A549 (cell line): ENCODE data around the gene TWIST2. TPM values are rescaled to one million over a fixed set of nuclear protein-coding genes. Genes with fewer than 3 reads are reported as not detected.

Source experiments
- ATAC-seq, 2 experiments: fragments of 200-7000 bp in 1 of 2; fragments of >200 bp in 1 of 2; cut with Nextera tagmentation in 1 of 2; cut with Tn5 transposase in 1 of 2; 3 replicates each; pipeline versions ENCODE4 v1.8.0 to v1.9.1; 2018 to 2020; ENCODE audit warnings: mild to moderate bottlenecking in 1 of 2, moderate library complexity in 1 of 2
- CTCF ChIA-PET: fragments of 300-600 bp; sonication (Branson Sonifier 250); formaldehyde crosslinking; extraction: SDS; loops from one replicate; lab custom pipeline; 2021; ENCODE audit warnings: antibody characterized with exemption, inconsistent platforms; lab: Yijun Ruan, JAX
- POLR2A ChIA-PET: fragments of 350-600 bp; formaldehyde crosslinking; extraction: SDS; loops from one replicate; lab custom pipeline; 2021; ENCODE audit warnings: antibody characterized with exemption, inconsistent platforms; lab: Yijun Ruan, JAX
- DNase-seq, 2 experiments: peaks; one replicate each; pipeline versions ENCODE4 v3.0.0 to v3.0.0-alpha.2; 2011 to 2016; ENCODE audit warnings: low read depth in 1 of 2, low spot score in 1 of 2
- FAIRE-seq: peaks from 2 replicates; lab custom pipeline; 2011; peaks lifted over from hg19 to GRCh38; lab: Jason Lieb, UNC
- H3K27ac ChIP-seq, 2 experiments: fragments of >200 bp; sonication (Bioruptor Twin); formaldehyde crosslinking; 3 replicates each; pipeline ENCODE4 v1.5.1; 2016 to 2017
- H3K4me1 ChIP-seq: fragments of >200 bp; sonication (Bioruptor Twin); formaldehyde crosslinking; 3 replicates; pipeline ENCODE4 v1.6.1; 2016
- H3K4me2 ChIP-seq: fragments of >200 bp; sonication (Bioruptor Twin); formaldehyde crosslinking; 3 replicates; pipeline ENCODE4 v1.6.1; 2016
- H3K4me3 ChIP-seq: fragments of >200 bp; sonication (Bioruptor Twin); formaldehyde crosslinking; 3 replicates; pipeline ENCODE4 v1.5.1; 2016
- H3K9me3 ChIP-seq: fragments of >200 bp; sonication (Bioruptor Twin); formaldehyde crosslinking; 3 replicates; pipeline ENCODE4 v1.6.1; 2016
- ATOH8 ChIP-seq: fragments of 250-450 bp; sonication (Bioruptor Pico); IDR thresholded peaks from 2 replicates; pipeline ENCODE4 v1.5.0; 2020; ENCODE audit warnings: low read depth, mild to moderate bottlenecking, moderate library complexity
- BCL3 ChIP-seq: fragments of >200 bp; sonication (Bioruptor Twin); formaldehyde crosslinking; IDR thresholded peaks from 3 replicates; pipeline ENCODE4 v1.6.1; 2016
- BHLHE40 ChIP-seq: IDR thresholded peaks from 2 replicates; pipeline ENCODE4 v1.6.1; 2012; ENCODE audit warnings: low read depth, low read length, inconsistent platforms
- CBX8 ChIP-seq: fragments of 200-600 bp; sonication (generic); IDR thresholded peaks from 2 replicates; pipeline ENCODE4 v1.6.1; 2016
- CEBPB ChIP-seq, 2 experiments: fragments of >200 bp in 1 of 2; sonication (Bioruptor Twin) in 1 of 2; formaldehyde crosslinking in 1 of 2; IDR thresholded peaks; 2 replicates each; pipeline ENCODE4 v1.6.1; 2012 to 2016
- CHD2 ChIP-seq: fragments of 150-350 bp; IDR thresholded peaks from 2 replicates; pipeline ENCODE4 v1.6.1; 2014; ENCODE audit warnings: low read length; ENCODE audit not compliant: partially characterized antibody
- CHD4 ChIP-seq: fragments of 200-600 bp; sonication (generic); IDR thresholded peaks from 2 replicates; pipeline ENCODE4 v1.6.1; 2016; ENCODE audit warnings: antibody characterized with exemption, mild to moderate bottlenecking, borderline replicate concordance
- CTCF ChIP-seq: fragments of >200 bp; sonication (Bioruptor Twin); formaldehyde crosslinking; IDR thresholded peaks from 3 replicates; pipeline ENCODE4 v1.5.1; 2016
- ESRRA ChIP-seq: fragments of 150-350 bp; IDR thresholded peaks from 2 replicates; pipeline ENCODE4 v1.6.1; 2014; ENCODE audit warnings: mild to moderate bottlenecking, low read length, borderline replicate concordance
- FOSB ChIP-seq: fragments of 250-450 bp; sonication (Bioruptor Pico); IDR thresholded peaks from 2 replicates; pipeline ENCODE4 v1.5.0; 2020; ENCODE audit warnings: mild to moderate bottlenecking, moderate library complexity
- GATA3 ChIP-seq: IDR thresholded peaks from 2 replicates; pipeline ENCODE4 v1.6.1; 2012; ENCODE audit warnings: borderline replicate concordance
- HEYL ChIP-seq: fragments of 250-450 bp; sonication (Bioruptor Pico); IDR thresholded peaks from 2 replicates; pipeline ENCODE4 v1.8.0; 2021; ENCODE audit warnings: mild to moderate bottlenecking, moderate library complexity
- HOXB13 ChIP-seq: fragments of 250-450 bp; sonication (Bioruptor Pico); IDR thresholded peaks from 2 replicates; pipeline ENCODE4 v1.5.0; 2020; ENCODE audit warnings: low read depth, mild to moderate bottlenecking, moderate library complexity
- JUNB ChIP-seq: fragments of >200 bp; sonication (Bioruptor Twin); formaldehyde crosslinking; IDR thresholded peaks from 2 replicates; pipeline ENCODE4 v1.6.1; 2016
- KDM5A ChIP-seq: fragments of 200-600 bp; sonication (generic); IDR thresholded peaks from 2 replicates; pipeline ENCODE4 v1.6.1; 2016; ENCODE audit warnings: antibody characterized with exemption, mild to moderate bottlenecking
- NPAS2 ChIP-seq: fragments of 250-450 bp; sonication (Bioruptor Pico); IDR thresholded peaks from 2 replicates; pipeline ENCODE4 v1.8.0; 2022; ENCODE audit warnings: mild to moderate bottlenecking, moderate library complexity, borderline replicate concordance
- POLR2AphosphoS2 ChIP-seq: conservative IDR thresholded peaks from 2 replicates; pipeline ENCODE4 v1.6.1; 2012; ENCODE audit warnings: low read length, improper control_type of control experiment, inconsistent platforms
- RAD21 ChIP-seq, 2 experiments: fragments of >200 bp in 1 of 2; sonication (Bioruptor Twin) in 1 of 2; formaldehyde crosslinking in 1 of 2; IDR thresholded peaks in 1 of 2; conservative IDR thresholded peaks in 1 of 2; 2 replicates in 1 of 2; 3 replicates in 1 of 2; pipeline ENCODE4 v1.6.1; 2012 to 2018; ENCODE audit warnings: inconsistent platforms in 1 of 2
- RCOR1 ChIP-seq: fragments of 150-350 bp; IDR thresholded peaks from 2 replicates; pipeline ENCODE4 v1.6.1; 2014; ENCODE audit warnings: antibody characterized with exemption, low read length, low read depth
- REST ChIP-seq: fragments of 200-600 bp; sonication (generic); IDR thresholded peaks from 2 replicates; pipeline ENCODE4 v1.6.1; 2016; ENCODE audit warnings: antibody characterized with exemption, mild to moderate bottlenecking, moderate library complexity
- RNF2 ChIP-seq: fragments of 200-600 bp; sonication (generic); IDR thresholded peaks from 2 replicates; pipeline ENCODE4 v1.6.1; 2016; ENCODE audit warnings: low read depth, mild to moderate bottlenecking, antibody characterized with exemption, moderate library complexity, borderline replicate concordance
- TFCP2L1 ChIP-seq: fragments of 250-450 bp; sonication (Bioruptor Pico); IDR thresholded peaks from 2 replicates; pipeline ENCODE4 v1.5.0; 2021; ENCODE audit warnings: mild to moderate bottlenecking
- TP53 ChIP-seq: fragments of 250-450 bp; sonication (Bioruptor Pico); IDR thresholded peaks from 2 replicates; pipeline ENCODE4 v1.5.0; 2021; ENCODE audit warnings: mild to moderate bottlenecking, moderate library complexity
- USF2 ChIP-seq: fragments of 450-650 bp; IDR thresholded peaks from 2 replicates; pipeline ENCODE4 v1.6.1; 2014; ENCODE audit warnings: antibody characterized with exemption
- ZSCAN20 ChIP-seq: fragments of 250-450 bp; sonication (Bioruptor Pico); IDR thresholded peaks from 2 replicates; pipeline ENCODE4 v1.8.0; 2022; ENCODE audit warnings: mild to moderate bottlenecking, moderate library complexity
- WGBS: methylation state at CpG from one replicate; pipeline ENCODE4 v1.1.6; 2017; ENCODE audit errors: missing lambda C conversion rate; 5-methylcytosine and 5-hydroxymethylcytosine counted together
- polyA plus RNA-seq, 4 experiments: library from polyadenylated mRNA; depleted of rRNA in 3 of 4; stranded (reverse); fragments of >200 nt; fragmentation: RNase III in 1 of 4; extraction: RNeasy Plus Mini Kit Qiagen cat#74134 plus additional on column Dnase treatment in 1 of 4; gene quantifications; 2 replicates in 3 of 4; 3 replicates in 1 of 4; pipeline ENCODE4 v1.2.3, GENCODE V29; 2011 to 2017

The TWIST2 gene
- polyA plus RNA-seq, 2 of the 4 experiments (the other 2 are of a cell fraction) = 7.1 to 8.2 TPM

GRCh38 chr2:238814815-238815214 lies 33.1 kb upstream of the TWIST2 start:
- H3K4me1 ChIP-seq = no peaks in the 10 kb centered on the region
- peaks cover 15% of the 10 kb centered on the region; the same call in 1 of the 3 replicates for H3K9me3 ChIP-seq
- DNase-seq = no peak
- H3K4me2 ChIP-seq = no peak overlapping the region
- H3K27ac ChIP-seq = no peak overlapping the region
- CTCF ChIA-PET = interaction anchor here (0.8 kb wide), 1 partner anchor 30 kb away, joined by 3 read pairs; no protein-coding TSS in a partner anchor
- WGBS = 5% methylated on average over 1 of the region's 4 CpGs
- POLR2A ChIA-PET = no interaction called here
- no peak for FAIRE-seq
- no peak overlapping the region for H3K4me3 ChIP-seq
- TF ChIP-seq JUNB = no peak
- TF ChIP-seq POLR2AphosphoS2 = no peak
- TF ChIP-seq RNF2 = no peak
- no peak for TF ChIP-seq REST
- no peak for TF ChIP-seq CBX8
- TF ChIP-seq FOSB = no peak
- no peak for TF ChIP-seq GATA3
- no peak for TF ChIP-seq KDM5A
- TF ChIP-seq RAD21 (conservative IDR thresholded peaks at IDR 0.05 in 1 of 2, IDR thresholded peaks at IDR 0.05 in 1 of 2) = no peak
- TF ChIP-seq ATOH8 (CRISPR knock-in tag) = no peak
- no peak for TF ChIP-seq NPAS2 (CRISPR knock-in tag)
- TF ChIP-seq CHD2 = no peak
- no peak for TF ChIP-seq USF2
- TF ChIP-seq RCOR1 = no peak
- no peak for TF ChIP-seq HOXB13 (CRISPR knock-in tag)
- TF ChIP-seq TFCP2L1 (CRISPR knock-in tag) = no peak
- no peak for TF ChIP-seq HEYL
- TF ChIP-seq CHD4 = no peak
- TF ChIP-seq BHLHE40 = no peak
- no peak for ATAC-seq

- Histone ChIP-seq H3K4me1 (peaks cover 5% of the 10 kb centered on the region; the same call in 1 of the 3 replicates), H3K4me3 (no peak overlapping the region), H3K4me2 (no peak overlapping the region)
- FAIRE-seq = no peak
- no peak for DNase-seq
- WGBS = 22% methylated on average over 2 of the region's 2 CpGs
- POLR2A ChIA-PET = no interaction called here
- TF ChIP-seq CEBPB (IDR thresholded peaks at IDR 0.05) = no peak
- no peak for TF ChIP-seq BCL3
- no peak for TF ChIP-seq CTCF
- no peak for TF ChIP-seq ESRRA
- TF ChIP-seq TFCP2L1 (CRISPR knock-in tag) = no peak
- no peak for TF ChIP-seq TP53 (CRISPR knock-in tag)
- TF ChIP-seq USF2 = no peak
- no peak for TF ChIP-seq ZSCAN20 (CRISPR knock-in tag)
- TF ChIP-seq, all 56 proteins: peak for 0
- H3K27ac ChIP-seq = no peak overlapping the region
- H3K9me3 ChIP-seq = 0 out of 3 replicates have a peak, but pooled peaks cover 3% of the 10 kb centered on the region
- no peak for ATAC-seq
- CTCF ChIA-PET = interaction anchor here (0.6 to 1.0 kb wide), 2 partner anchors 11 to 32 kb away, joined by 3 read pairs; no protein-coding TSS in a partner anchor
Measured at GRCh38 chr2:238816291-238816690, 31.6 kb upstream of the TWIST2 start.
